HG03558 (cell line): ENCODE results near the gene DUSP1.
"Not testable (repeated sequence)": the region's sequence is repeated elsewhere in the genome, so short reads cannot be mapped to it uniquely, and the experiment has no call there.

ENCODE experiments used
- ATAC-seq: cut with Tn5 transposase; IDR thresholded peaks from one replicate; pipeline ENCODE4 v1.9.1; 2021; ENCODE audit warnings: moderate number of reproducible peaks; ENCODE audit not compliant: unreplicated experiment; ENCODE audit errors: extremely low read depth

Gene DUSP1

DNA sequence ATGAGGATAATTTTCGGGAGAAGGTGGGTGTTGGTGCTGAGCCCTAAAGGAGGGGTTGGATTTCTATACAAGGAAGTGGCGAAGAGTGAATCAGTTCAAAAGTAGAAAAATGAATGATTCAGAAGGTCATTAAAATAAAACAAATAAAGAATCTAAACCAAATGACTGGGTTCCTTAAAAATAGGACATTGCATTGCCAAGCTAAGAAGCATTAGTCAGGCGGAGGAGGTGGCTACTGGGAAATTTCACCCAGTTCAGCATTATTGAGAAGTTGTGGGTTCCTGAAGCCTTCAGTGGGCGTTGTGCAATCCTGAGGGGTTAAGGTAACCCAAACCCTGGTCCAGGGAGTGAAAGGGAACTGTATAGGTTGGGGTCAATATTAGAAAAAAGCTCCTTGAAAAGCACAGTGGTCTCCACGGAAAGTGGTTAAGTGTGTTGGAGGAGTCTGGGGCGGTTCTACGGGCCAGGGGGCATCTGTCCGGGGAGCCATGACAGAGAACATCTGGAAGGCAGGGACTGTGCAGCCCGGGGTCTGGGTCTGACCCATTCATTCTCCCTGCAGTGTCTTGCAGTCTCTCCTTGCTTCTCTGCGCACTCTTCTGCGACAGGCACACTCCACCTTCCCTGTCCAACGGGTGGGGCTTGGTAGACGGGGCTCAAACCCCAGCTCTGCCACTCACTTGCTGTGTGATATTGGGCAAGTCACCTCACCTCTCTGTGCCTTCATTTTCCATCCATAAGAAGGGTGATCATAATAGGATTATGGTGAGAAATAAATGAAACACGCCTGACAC, 27.6 kb upstream of the DUSP1 start:
- no peak for ATAC-seq

GRCh38 chr5:172797771-172798191, 26.8 kb upstream of the DUSP1 start:
- ATAC-seq, result no peak

DNA sequence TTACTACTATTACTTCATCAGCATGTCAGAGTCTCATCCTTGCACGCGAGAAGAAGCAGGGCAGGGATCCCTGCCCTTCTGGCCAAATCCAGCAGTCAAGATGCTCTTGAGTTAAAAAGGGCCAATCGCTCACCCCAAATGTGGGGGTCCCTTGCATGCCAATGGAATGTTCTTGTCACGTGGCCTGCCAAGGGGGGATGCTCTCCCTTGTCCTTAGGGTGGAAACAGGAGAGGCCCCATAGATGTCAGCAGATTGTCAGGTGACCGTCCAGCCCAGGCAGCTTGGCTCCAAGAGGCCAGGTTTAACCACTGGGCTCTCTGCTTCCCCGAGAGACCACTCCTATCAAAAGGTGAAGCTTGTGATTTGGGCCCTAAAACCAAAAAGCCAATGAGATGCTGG, 25.3 kb upstream of the DUSP1 start:
- ATAC-seq, result no peak

- no peak for ATAC-seq
Measured at GRCh38 chr5:172795318-172795977, 24.5 kb upstream of the DUSP1 start.

- ATAC-seq, result no peak
Measured at GRCh38 chr5:172793577-172794488, 22.8 kb upstream of the DUSP1 start.

DNA sequence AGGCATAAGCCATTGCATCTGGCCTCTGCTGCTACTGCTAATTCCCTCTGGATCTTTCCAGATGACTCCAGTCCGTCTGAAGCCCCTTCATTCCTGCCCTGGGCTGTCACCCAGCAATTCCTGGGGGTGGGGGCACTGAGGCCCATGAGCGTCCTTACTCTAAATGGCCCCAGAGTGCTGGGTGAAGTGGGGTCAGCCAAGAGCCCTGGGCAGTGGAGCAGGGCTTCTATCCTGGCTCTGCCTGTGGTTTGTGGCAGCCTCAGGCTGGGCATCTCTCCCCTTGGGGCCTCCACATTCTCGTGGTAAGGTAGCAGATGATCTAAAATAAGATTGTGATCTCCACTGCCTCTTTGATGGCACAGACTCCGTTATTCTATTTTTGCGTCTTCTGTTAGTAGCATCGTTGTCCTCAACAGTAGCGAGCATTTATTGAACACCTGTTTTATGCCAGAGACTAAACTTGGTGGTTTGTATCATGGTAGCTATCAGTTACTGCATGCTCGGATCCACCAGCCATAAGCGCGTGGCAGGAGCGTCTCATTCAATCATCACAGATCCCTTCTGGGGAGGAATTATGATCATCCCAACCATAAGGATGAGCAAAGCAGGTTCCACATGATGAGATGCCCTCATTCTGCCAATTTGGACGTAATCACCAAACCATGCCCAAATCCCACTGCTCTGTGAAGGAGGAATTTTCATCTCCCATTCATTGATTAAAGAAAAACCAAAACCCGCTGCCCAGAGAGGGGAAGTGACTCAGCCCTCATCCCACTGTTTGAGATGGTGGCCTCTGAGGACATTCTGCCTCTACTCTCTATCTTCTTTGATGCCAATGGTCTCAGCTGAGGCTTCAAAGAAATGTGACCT, 21.9 kb upstream of the DUSP1 start:
- no peak for ATAC-seq

DNA sequence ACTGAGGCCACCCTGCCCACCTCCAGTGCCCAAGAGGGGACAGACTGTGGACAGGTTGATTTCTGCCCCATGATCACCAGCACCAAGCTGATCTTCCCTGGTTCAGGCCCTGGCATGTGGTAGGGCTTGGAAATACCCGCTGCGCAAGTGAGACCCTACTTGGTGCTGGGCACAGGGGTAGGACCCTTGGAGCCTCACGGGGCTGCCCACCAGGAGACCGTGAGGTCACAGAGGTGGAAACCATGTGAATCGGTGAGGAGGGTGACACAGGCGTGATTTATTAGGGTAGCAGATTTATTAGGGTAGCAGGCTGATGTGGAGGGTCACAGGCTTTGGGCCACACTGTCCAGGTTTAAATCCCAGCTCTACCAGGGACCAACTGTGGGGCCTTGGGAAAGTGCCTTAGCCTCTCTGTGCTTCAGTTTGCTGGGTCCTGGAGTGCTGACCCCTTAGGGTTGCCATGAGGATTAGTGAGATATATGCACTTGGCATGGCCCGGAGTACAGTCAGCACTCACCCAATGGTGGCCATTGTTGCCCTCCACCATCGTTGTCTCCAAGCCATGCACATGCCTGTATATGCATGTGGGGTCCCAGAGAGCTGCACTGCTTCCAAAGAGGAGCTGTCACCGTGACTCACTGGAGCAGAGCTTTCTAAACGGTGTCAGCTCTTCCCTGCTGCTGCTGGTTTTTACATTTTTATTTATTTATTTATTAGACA, 20.9 kb upstream of the DUSP1 start:
- ATAC-seq, result no peak

DNA sequence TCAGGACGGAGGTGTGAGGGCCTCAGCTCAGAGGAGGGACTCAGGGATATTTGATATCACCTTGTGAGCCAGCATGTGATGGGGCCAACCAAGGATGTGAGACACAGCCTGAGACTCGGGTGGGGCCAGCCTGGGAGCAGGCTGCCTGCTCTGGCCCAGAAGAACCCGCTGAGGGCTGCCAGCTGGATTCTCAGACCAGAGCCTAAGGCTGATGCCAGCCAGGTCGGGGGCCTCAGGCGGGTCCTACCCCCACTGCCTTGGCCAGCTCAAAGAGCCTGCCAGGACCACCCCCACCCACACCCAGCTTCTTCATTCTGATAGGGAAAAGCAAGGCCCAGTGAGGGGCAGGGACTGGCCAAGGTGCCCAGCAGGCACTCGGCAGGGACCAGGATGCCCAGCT, 20.3 kb upstream of the DUSP1 start:
- ATAC-seq, result no peak

- no peak for ATAC-seq
Measured at GRCh38 chr5:172790496-172790889, 19.5 kb upstream of the DUSP1 start.

DNA sequence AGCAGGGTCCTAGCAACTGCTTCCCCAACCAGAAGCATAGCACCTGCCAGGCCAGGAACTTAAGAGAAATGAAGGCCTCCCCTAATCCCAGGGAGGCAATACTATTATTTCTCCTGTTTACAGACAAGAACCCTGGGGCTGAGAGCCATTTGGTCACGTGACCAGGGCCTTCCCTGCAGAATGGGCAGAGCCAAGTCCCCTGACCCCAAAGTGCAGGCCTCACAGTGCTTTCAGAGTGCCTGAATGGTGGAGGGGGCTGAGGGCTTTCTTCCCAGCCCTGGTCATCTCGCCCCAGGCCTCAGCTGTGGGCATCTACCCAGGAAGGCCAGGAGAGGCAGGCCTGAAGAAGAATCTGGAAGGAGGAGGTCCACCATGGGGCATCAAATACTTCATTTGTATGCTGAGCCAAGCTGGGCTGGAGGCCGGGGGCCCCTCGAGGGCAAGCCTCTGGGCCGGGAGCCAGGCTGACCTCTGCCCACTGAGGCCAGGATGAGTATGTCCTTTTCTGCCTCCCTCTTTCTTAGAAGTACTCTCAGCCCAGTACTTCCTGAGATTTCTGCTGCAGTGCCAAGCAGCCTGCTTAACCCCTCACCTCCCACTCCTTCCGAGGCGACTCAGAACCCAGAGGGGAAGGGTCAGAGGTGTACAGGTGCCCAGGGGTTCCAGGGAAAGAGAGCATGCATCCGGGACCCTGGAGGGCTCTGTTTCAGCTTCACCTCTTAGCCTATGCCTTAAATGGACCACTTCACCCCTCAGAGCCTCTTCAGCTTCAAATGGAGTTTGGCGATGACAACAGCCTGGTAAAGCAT, 18.9 kb upstream of the DUSP1 start:
- ATAC-seq, result no peak

GRCh38 chr5:172788771-172789686, 18.0 kb upstream of the DUSP1 start:
- no peak for ATAC-seq

DNA sequence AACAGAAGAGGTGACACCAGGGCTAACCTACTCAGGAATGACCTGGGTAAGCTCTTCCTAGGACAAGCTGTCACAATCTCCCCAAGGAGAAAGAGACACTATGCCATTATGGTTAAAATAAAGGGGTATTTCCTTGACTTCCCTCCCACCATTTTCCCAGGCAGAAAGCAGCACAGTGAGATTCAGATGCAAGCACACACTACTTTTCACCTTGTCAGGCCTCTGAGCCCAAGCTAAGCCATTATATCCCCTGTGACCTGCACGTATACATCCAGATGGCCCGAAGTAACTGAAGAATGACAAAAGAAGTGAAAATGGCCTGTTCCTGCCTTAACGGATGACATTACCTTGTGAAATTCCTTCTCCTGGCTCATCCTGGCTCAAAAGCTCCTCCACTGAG, 16.5 kb upstream of the DUSP1 start:
- ATAC-seq, result not testable (repeated sequence)

DNA sequence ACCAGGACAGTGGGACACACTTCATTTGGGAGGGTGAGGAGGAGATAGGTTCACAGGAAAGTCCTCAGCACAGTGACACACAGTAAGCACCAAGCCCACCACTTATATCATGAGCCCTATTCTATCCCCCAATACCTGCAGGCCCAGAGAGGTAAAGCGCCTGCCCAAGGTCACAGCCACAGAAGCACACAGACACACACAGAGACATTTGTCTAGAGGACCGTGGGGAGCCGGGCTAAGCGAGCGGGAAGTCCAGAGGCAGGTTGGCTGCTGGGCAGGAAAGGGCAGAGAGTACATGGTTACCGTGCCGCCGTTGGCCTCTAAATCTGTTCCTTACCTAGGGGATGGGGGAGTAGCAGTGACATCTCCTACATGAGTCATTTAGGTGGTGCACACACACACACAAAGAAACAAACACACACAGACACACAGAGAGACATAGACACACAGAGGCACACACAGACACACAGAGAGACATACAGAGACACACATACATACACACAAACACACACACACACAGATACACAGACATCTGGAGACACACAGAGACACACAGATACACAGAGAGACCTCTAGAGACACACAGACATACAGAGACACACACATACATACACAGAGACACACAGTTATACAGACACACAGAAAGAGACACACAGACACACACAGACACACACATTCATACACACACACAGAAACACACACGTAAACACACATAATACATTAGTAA, 15.9 kb upstream of the DUSP1 start:
- no peak for ATAC-seq

DNA sequence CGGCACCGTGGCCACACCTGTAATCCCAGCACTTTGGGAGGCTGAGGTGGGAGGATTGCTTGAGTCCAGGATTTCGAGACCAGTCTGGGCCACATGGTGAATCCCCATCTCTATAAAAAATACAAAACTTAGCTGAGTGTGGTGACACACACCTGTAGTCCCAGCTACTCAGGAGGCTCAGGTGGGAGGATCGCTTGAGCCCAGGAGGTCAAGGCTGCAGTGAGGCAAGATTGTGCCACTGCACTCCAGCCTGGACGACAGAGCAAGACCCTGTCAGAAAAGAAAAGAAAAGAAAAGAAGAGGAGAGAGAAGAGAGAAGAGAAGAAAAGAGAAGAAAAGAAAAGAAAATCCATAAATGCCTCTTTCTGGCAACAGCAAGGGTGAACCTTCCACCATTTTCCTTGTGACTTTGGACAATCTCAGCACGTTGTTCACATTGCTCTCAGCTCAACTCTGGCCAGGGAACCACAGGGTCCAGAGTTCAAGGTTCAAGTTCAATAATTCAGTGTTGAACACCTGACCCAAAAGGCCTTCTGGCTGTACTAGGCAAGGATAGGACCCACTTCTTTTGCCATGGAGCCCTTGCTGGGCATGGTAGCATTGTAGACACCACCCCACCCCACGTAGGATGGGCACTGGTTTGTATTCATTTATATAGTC, 14.6 kb upstream of the DUSP1 start:
- ATAC-seq, result no peak

- ATAC-seq, result not testable (repeated sequence)
Measured at GRCh38 chr5:172784162-172784561, 13.2 kb upstream of the DUSP1 start.

GRCh38 chr5:172783319-172783718, 12.3 kb upstream of the DUSP1 start:
- ATAC-seq, result not testable (repeated sequence)
